ENCODE measurements around the gene SAPCD2.

The SAPCD2 gene

DNA sequence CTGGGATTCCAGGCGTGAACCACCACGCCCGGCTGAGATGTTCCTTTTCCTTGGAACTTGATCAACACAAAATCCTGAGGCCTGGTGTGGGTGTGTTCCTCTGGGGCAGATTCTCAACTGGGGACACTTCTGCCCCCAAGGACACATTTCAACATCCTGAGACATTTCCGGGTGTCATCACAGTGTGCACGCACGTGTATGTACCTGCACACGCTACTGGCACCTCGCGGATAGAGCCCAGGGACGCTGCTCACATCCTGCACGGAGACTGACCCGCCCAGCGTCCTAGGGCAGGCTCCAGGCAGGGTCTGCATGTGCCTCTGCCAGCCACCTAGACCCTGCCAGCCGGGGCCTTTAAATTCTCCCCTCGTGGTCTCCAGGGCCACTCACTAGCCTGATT lies 8.0 kb downstream of the SAPCD2 start:
- Histone ChIP-seq H3K4me3 (ENCODE audit: low read depth, low read length) (no peak overlapping the region), H3K79me2 (ENCODE audit: control insufficient read depth, insufficient read depth, low read length, unreplicated experiment) (no peaks in the 10 kb centered on the region), H2AFZ (ENCODE audit: low read length, unreplicated experiment) (no peak overlapping the region), H3K36me3 (ENCODE audit: insufficient read depth, low read length) (no peaks in the 10 kb centered on the region), H3K27ac (ENCODE audit: low read depth, low read length) (no peak overlapping the region), H3K4me1 (ENCODE audit: control insufficient read depth, insufficient read depth, low read length, unreplicated experiment) (no peaks in the 10 kb centered on the region), H3K27me3 (ENCODE audit: insufficient read depth, low read length) (no peaks in the 10 kb centered on the region)

DNA sequence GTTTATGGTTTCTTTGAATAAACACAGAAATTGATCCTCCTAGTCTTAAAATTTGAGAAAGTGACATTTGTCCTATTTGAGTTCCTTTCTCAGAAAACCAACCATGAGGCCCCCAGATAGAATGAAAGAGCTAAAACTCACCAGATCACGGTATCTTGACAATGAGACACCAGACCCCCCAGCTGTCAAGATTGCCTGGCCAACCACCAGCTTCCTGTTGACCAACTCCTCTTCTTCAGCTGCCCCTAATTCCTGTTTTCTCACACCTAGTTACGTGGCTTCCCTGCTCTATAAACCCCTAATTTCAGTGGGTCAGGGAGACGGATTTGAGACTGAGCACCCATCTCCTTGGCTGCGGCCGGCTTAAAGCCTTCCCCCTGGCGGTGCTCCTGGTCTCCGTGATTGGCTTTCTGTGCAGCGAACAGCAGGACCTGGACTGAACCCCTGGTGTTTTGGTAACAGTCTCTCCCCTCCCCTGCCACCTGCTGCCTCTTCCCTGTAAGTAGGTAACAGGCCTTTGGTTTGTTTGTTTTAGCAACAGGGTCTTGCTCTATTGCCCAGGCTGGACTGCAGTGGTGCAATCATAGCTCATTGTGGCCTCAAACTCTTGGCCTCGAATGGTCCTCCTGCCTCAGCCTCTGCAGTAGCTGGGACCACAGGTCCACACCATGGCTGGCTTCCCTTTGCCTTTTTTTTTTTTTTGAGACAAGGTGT lies 11.7 kb downstream of the SAPCD2 start:
- H3K79me2 ChIP-seq (ENCODE audit: control insufficient read depth, insufficient read depth, low read length, unreplicated experiment), result no peaks in the 10 kb centered on the region
- no peak overlapping the region for H2AFZ ChIP-seq (ENCODE audit: low read length, unreplicated experiment)
- no peak overlapping the region for H3K4me3 ChIP-seq (ENCODE audit: low read depth, low read length)
- H3K4me1 ChIP-seq (ENCODE audit: control insufficient read depth, insufficient read depth, low read length, unreplicated experiment), result peaks cover 10% of the 10 kb centered on the region
- peaks cover 9% of the 10 kb centered on the region; the same call in 1 of the 2 replicates for H3K27me3 ChIP-seq (ENCODE audit: insufficient read depth, low read length)
- no peak overlapping the region for H3K27ac ChIP-seq (ENCODE audit: low read depth, low read length)
- H3K36me3 ChIP-seq (ENCODE audit: insufficient read depth, low read length), result no peaks in the 10 kb centered on the region

- H2AFZ ChIP-seq (ENCODE audit: low read length, unreplicated experiment), result no peak overlapping the region
- H3K4me3 ChIP-seq (ENCODE audit: low read depth, low read length), result no peak overlapping the region
- no peak overlapping the region for H3K27ac ChIP-seq (ENCODE audit: low read depth, low read length)
- H3K27me3 ChIP-seq (ENCODE audit: insufficient read depth, low read length), result peaks cover 20% of the 10 kb centered on the region
- no peaks in the 10 kb centered on the region for H3K36me3 ChIP-seq (ENCODE audit: insufficient read depth, low read length)
- H3K79me2 ChIP-seq (ENCODE audit: control insufficient read depth, insufficient read depth, low read length, unreplicated experiment), result no peaks in the 10 kb centered on the region
- peaks cover 10% of the 10 kb centered on the region for H3K4me1 ChIP-seq (ENCODE audit: control insufficient read depth, insufficient read depth, low read length, unreplicated experiment)
Observed at GRCh38 chr9:137057545-137057944, 12.8 kb downstream of the SAPCD2 start.

DNA sequence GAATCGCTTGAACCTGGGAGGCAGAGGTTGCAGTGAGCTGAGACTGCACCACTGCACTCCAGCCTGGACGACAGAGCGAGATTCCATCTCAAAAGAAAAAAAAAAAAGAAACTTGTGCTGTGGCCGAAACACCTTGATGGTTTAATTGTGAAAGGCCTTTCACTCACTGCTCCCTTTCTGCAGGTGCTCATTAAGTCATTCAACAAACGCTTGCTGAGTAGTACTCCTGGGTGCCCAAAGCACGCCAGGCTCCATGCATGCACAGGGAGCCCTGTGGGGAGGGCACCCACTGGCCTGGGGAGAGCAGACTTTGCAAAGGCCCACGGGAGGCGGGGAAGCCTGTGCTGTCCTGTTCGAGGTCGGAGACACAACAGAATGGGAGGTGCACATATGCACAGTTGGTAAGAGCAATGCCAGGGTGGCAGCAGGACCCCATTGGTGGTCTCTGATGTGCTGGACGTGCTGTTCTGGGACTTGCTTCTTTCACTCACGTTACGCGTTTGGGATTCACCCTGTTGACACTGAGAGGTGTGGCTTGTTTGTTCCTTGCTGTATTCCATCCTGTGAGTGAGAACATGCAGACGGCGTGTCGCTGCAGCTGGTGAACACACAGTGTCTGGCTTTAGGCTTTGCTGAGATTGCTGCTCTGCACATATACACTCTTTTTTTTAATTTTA lies 13.5 kb downstream of the SAPCD2 start:
- Histone ChIP-seq H3K36me3 (ENCODE audit: insufficient read depth, low read length) (no peaks in the 10 kb centered on the region), H3K4me3 (ENCODE audit: low read depth, low read length) (no peak overlapping the region), H3K27ac (ENCODE audit: low read depth, low read length) (no peak overlapping the region), H3K27me3 (ENCODE audit: insufficient read depth, low read length) (peaks cover 26% of the 10 kb centered on the region), H2AFZ (ENCODE audit: low read length, unreplicated experiment) (no peak overlapping the region), H3K4me1 (ENCODE audit: control insufficient read depth, insufficient read depth, low read length, unreplicated experiment) (peaks cover 10% of the 10 kb centered on the region), H3K79me2 (ENCODE audit: control insufficient read depth, insufficient read depth, low read length, unreplicated experiment) (no peaks in the 10 kb centered on the region)

GRCh38 chr9:137055385-137056364 lies 14.7 kb downstream of the SAPCD2 start:
- H3K4me3 ChIP-seq (ENCODE audit: low read depth, low read length), result no peak overlapping the region
- no peak overlapping the region for H3K27ac ChIP-seq (ENCODE audit: low read depth, low read length)
- H2AFZ ChIP-seq (ENCODE audit: low read length, unreplicated experiment), result no peak overlapping the region
- no peaks in the 10 kb centered on the region for H3K36me3 ChIP-seq (ENCODE audit: insufficient read depth, low read length)
- peaks cover 26% of the 10 kb centered on the region for H3K27me3 ChIP-seq (ENCODE audit: insufficient read depth, low read length)
- no peaks in the 10 kb centered on the region for H3K79me2 ChIP-seq (ENCODE audit: control insufficient read depth, insufficient read depth, low read length, unreplicated experiment)
- H3K4me1 ChIP-seq (ENCODE audit: control insufficient read depth, insufficient read depth, low read length, unreplicated experiment), result peaks cover 10% of the 10 kb centered on the region

- Histone ChIP-seq H3K27me3 (ENCODE audit: insufficient read depth, low read length) (peaks cover 30% of the 10 kb centered on the region), H3K36me3 (ENCODE audit: insufficient read depth, low read length) (no peaks in the 10 kb centered on the region), H3K4me1 (ENCODE audit: control insufficient read depth, insufficient read depth, low read length, unreplicated experiment) (peaks cover 10% of the 10 kb centered on the region), H3K79me2 (ENCODE audit: control insufficient read depth, insufficient read depth, low read length, unreplicated experiment) (no peaks in the 10 kb centered on the region), H3K27ac (ENCODE audit: low read depth, low read length) (no peak overlapping the region), H2AFZ (ENCODE audit: low read length, unreplicated experiment) (no peak overlapping the region), H3K4me3 (ENCODE audit: low read depth, low read length) (no peak overlapping the region)
Observed at GRCh38 chr9:137054932-137055384, 15.4 kb downstream of the SAPCD2 start.

DNA sequence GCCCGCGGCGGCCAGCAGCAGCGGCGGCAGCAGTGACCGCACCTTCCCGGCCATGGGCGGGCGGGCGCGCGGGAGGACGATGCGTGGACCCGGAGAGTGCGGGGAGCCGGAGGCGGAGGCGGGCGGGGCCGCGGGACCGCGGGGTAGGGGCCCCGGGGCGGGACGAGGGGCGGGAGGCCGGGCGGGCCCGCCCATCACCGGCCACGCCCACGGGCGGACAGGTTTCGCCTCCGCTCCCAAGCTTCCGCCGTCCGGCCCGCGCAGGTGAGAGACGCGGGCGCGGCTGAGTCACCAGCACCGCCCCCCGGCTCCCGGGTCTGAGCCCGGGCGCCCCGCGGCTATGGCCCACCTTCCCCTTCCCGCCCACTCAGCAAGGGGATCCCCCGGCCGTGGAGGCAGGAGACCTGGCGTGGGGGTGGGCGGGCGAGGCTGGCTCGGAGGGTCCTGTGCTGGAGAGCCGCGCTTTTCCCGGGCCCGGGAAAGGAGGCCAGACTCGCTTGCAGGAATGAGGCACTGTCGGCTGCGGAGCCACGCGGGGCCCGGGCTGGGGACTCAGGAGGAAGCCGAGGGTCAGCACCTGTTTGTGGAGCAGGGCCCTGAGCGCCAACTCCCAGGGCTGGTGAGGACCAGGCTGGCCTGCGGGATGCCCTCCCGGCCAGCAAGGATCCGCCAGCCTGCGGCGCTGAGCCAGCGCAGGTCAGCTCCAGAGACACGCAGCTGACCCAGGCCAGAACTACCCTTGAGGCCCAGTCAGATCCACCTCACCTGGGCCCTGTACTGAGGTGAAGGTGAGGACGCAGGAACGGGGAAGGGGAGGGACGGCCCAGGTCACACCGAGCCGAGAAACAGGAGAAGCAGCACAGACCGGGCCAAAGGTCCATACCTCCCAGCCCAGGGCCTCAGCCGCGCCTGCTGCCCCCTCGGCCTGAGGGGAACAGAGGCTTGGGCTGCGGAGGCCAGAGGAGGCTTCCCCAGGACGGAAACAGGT lies 16.1 kb downstream of the SAPCD2 start, which contains the start of gene ENTPD2:
Gene ENTPD2, minus strand, starts transcription at position 118 of the 988 bp plus-strand sequence. Its CDS starts 64 bp downstream, at position 54.
- H3K27me3 ChIP-seq (ENCODE audit: insufficient read depth, low read length), result peaks cover 37% of the 10 kb centered on the region
- H3K27ac ChIP-seq (ENCODE audit: low read depth, low read length), result no peak within 1 kb of the TSS
- no peak within 1 kb of the TSS for H3K4me3 ChIP-seq (ENCODE audit: low read depth, low read length)

GRCh38 chr9:137052998-137053943 lies 17.1 kb downstream of the SAPCD2 start:
- Histone ChIP-seq H3K27me3 (ENCODE audit: insufficient read depth, low read length) (peaks cover 38% of the 10 kb centered on the region), H3K79me2 (ENCODE audit: control insufficient read depth, insufficient read depth, low read length, unreplicated experiment) (no peaks in the 10 kb centered on the region), H3K4me1 (ENCODE audit: control insufficient read depth, insufficient read depth, low read length, unreplicated experiment) (peaks cover 10% of the 10 kb centered on the region), H3K27ac (ENCODE audit: low read depth, low read length) (no peak overlapping the region), H3K4me3 (ENCODE audit: low read depth, low read length) (no peak overlapping the region), H3K36me3 (ENCODE audit: insufficient read depth, low read length) (no peaks in the 10 kb centered on the region), H2AFZ (ENCODE audit: low read length, unreplicated experiment) (no peak overlapping the region)

More for the DNA sequence above, 16.1 kb downstream of the SAPCD2 start, which contains the start of gene ENTPD2:
- H3K36me3 ChIP-seq (ENCODE audit: insufficient read depth, low read length), result no peaks in the 10 kb centered on the region
- no peak within 1 kb of the TSS for H2AFZ ChIP-seq (ENCODE audit: low read length, unreplicated experiment)
- peaks cover 10% of the 10 kb centered on the region for H3K4me1 ChIP-seq (ENCODE audit: control insufficient read depth, insufficient read depth, low read length, unreplicated experiment)
- H3K79me2 ChIP-seq (ENCODE audit: control insufficient read depth, insufficient read depth, low read length, unreplicated experiment), result no peaks in the 10 kb centered on the region

GRCh38 chr9:137052293-137052692 lies 18.1 kb downstream of the SAPCD2 start:
- peaks cover 10% of the 10 kb centered on the region for H3K4me1 ChIP-seq (ENCODE audit: control insufficient read depth, insufficient read depth, low read length, unreplicated experiment)
- H3K4me3 ChIP-seq (ENCODE audit: low read depth, low read length), result no peak overlapping the region
- no peak overlapping the region for H3K27ac ChIP-seq (ENCODE audit: low read depth, low read length)
- no peaks in the 10 kb centered on the region for H3K79me2 ChIP-seq (ENCODE audit: control insufficient read depth, insufficient read depth, low read length, unreplicated experiment)
- H2AFZ ChIP-seq (ENCODE audit: low read length, unreplicated experiment), result no peak overlapping the region
- H3K36me3 ChIP-seq (ENCODE audit: insufficient read depth, low read length), result no peaks in the 10 kb centered on the region
- H3K27me3 ChIP-seq (ENCODE audit: insufficient read depth, low read length), result peaks cover 38% of the 10 kb centered on the region
